ENCODE data around the gene TRPV4.
"Not testable (repeated sequence)": the region's sequence is repeated elsewhere in the genome, so short reads cannot be mapped to it uniquely, and the experiment has no call there.

The TRPV4 gene

DNA sequence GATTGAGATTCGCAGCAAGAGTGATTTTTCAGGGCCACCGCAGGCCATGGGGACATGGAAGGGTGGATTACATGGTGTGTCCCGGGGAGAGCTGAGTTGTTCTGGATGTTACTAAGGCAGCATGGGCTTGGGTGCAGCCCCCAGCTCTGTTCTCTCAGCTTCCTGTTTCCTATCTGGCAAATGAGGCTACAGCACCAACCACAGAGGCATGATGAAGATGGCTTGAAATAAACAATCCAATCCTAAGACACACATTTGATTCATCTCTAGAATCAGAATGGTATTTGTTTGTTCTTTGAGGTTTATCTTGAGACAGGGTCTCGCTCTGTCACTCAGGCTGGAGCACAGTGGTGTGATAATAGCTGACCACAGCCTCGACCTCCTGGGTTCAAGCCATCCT lies 25.6 kb upstream of the TRPV4 start:
- no peak for DNase-seq

- DNase-seq, result no peak
These were observed 24.5 kb upstream of the TRPV4 start for GRCh38 chr12:109857715-109858114.

DNA sequence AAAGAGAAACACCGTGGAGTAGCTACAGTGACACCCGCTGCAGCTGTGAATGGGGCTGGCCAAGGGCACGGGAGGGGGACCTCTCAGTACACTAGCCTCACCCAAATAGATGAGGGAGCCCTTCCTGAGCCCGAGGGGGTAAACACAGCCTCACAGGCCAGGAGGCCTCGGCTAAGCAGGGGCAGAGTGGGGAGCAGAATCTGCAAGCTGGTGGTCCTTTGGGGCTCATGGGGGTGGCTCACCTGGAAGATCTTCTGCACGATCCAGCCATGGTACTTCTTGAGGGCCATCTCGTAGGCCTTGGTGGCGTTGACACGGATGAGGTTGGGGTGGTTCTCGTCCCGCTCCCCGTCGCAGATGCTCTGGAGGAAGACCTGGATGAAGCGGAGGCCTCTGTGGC lies 22.2 kb upstream of the TRPV4 start:
- no peak for DNase-seq

DNA sequence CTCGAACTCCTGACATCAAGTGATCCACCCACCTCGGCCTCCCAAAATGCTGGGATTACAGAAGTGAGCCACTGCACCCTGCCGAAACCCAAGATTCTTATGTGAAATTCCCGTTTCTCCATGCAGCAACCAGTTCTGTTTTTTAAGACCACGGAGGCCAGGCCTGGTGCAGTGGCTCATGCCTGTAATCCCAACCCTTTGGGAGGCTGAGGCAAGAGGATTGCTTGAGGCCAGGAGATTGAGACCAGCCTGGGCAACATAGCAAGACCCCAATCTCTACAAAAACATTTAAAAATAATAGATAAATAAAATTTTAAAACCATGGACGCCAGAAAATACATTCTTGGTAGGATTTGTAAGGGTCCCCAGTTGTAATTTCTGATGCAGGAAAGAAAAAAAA lies 17.3 kb upstream of the TRPV4 start:
- not testable (repeated sequence) for DNase-seq

GRCh38 chr12:109847142-109847735 lies 14.0 kb upstream of the TRPV4 start:
- no peak for DNase-seq

DNA sequence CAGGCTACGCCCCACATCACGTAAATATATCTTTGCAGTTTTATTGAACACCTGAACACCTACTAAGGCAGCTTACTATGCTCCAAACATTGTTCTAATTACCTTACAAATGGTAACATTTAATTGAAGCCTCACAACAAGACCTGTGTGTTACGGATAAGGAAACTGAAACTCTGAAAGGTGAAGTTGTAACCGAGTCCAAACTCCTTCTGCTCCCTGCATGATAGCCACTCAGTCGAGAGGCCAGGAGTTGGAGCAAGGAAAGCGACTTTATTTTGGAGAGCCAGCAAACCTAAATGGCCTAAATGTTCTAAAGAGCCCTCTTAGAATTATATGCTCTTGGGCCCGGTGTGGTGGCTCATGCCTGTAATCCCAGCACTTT lies 12.6 kb upstream of the TRPV4 start:
- no peak for DNase-seq

DNA sequence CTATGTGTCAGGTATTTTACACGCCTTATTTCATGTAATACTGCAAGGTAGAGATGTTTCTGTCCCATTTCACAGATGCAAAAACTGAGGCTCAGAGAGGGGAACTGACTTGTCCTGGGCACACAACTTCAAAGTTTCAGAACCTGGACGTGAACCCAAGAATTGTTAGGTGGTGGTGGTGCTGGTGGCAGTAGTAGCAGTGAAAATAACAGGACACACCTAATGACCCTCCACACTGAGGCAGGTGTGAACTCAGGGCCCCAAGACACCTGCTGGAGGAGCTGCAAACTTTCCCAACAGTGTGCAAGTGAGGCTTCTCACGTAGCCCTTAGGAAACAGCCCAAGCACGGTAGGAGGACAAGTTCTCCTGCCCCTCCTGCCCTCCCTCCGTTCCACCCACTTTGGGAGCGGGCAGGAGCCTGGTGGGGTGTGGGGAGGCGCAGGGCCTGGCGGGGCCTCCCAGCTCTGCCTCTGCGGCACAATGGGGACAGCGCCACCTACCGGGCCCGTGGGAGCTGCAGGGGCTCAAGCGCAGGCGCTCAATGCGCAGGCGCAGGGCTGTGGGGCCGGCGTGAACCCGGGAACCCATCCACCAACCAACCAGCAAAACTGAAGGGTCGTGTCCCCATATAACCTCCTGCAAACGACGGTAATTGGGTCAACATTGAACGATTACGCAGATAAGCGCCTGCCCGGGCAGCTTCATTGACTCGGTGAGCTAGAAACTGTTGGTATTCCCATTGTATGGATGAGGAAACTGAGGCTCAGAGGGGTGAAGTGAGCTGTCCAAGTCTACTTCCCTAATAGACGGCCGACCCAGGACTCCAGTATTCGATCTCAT lies 12.0 kb upstream of the TRPV4 start:
- peak; percentile 79 to 87 for DNase-seq

GRCh38 chr12:109844091-109844490 lies 10.9 kb upstream of the TRPV4 start:
- DNase-seq, result no peak

DNA sequence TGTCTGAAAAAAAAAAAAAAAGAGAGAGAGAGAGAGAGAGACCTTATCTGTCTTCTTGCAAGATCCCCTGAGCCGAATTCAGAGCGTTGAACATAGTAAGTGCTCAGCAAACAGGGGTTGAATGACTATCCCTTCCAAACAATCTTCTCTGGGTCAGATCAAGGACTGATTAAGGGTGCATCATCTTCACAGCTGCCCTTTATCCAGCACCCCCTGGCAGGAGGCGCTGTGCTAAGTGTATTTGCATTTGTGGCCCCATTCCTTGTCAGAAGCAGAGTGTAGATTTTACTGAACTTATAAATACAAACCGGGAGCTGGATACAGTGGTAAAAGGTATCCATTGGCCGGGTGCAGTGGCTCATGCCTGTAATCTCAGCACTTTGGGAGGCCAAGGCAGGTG lies 8.8 kb upstream of the TRPV4 start:
- DNase-seq, result no peak

DNA sequence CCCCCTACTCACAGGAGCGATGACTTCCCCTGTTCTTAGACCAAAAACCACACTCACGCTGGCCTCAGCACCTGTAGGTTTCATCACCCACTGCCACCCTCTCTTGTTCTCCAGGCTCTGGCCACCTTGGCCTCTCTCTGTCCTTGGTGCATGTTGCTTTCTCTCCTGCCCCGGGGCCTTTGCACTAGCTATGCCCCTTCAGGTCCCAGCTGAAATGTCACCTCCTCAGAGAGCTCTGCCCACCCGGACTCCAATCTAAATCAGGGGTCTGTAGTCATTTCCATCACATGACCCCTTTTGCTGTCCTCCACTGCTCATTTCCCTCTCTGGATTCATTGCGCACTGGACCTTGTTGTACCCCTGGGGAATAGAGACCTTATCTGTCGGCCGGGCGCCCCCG lies 8.2 kb upstream of the TRPV4 start:
- DNase-seq, result no peak

GRCh38 chr12:109840305-109841074 lies 7.3 kb upstream of the TRPV4 start:
- peak in 1 of 2 experiments; percentile 13 for DNase-seq

- DNase-seq, result no peak
These were observed 6.2 kb upstream of the TRPV4 start for GRCh38 chr12:109839444-109839843.

GRCh38 chr12:109836916-109837315 lies 3.7 kb upstream of the TRPV4 start:
- DNase-seq, result no peak

GRCh38 chr12:109835827-109836226 lies 2.6 kb upstream of the TRPV4 start:
- DNase-seq, result no peak

- no peak for DNase-seq
These were observed 474 bp downstream of the TRPV4 start for GRCh38 chr12:109832541-109833306.

DNA sequence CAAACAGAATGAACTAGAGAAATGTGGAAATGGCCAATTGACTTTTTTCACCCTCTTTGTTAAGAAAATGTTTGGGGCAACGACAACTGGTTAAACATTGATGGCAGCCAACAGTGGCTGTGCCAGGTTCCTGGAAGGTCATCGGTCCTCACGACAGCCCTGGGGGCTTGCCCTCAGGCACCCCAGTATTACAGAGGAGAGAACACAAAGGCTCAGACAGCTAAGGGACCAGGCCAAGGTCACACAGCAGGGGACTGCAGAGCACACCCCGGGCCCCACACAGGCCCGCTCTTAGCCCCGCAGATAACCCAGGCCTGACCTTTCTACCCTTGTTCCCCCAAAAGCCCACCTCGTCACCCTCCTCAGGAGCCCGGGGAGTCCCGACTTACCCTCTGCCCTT lies 1.3 kb downstream of the TRPV4 start:
- DNase-seq, result no peak

DNA sequence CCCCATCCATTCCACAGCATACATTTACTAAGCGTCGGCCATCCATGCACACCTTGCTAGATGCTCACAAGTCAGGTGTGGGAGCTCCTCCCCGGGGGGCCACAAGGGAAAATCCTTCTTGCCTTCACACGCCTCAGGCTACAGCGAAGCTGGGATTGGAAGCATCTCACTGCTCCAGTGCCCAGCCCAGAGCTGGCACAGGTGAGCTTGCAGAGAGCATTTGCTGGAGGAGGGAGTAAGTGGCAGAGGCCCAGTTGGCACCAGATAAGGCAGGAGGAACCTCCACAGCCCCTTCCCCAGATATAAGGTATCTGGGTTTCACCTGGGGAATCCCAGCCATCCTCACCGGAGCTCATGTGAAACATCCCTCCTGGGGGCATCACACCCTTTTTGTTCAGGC lies 1.8 kb downstream of the TRPV4 start:
- DNase-seq, result no peak

DNA sequence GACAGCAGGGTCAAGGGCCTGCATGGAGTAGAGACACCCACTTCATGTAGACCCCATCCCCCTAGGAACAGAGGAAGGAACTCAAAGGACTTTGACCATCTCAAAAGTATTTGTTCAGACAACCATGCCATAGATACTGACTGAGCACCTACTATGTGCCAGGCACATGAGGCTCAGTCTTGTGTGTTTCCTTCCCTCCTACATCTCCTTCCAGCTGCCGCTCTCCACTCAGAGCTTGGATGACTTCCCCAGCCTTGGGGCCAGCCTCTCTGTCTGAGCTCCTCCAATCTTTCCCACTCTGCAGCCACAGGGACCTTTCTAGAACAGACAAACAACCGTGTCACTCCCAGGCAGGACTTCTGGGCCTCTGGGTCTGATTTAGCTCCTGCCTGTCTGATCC lies 2.5 kb downstream of the TRPV4 start:
- no peak for DNase-seq

GRCh38 chr12:109830267-109830666 lies 2.9 kb downstream of the TRPV4 start:
- DNase-seq, result no peak

DNA sequence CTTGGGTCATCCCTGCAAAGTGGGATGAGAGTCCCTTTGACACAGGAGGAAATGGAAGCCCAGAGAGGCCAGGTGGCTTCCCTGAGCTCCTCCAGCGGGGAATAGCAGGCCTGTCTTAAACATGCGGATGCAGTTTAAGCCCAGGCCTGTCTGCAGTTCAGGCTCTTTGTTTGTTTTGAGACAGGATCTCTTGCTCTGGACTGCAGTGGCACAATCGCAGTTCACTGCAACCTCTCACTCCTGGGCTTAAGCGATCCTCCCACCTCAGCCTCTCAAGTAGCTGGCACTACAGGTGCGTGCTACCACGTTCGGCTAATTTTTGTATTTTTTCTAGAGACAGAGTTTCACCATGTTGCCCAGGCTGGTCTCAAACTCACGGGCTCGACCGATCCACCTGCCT lies 3.5 kb downstream of the TRPV4 start:
- no peak for DNase-seq

- no peak for DNase-seq
These were observed 4.3 kb downstream of the TRPV4 start for GRCh38 chr12:109828754-109829511.

Data from NCI-H1930 (cell line).